NCI-H446 (cell line): ENCODE data around the gene SLC7A6OS.
"Not testable (repeated sequence)": the region's sequence is repeated elsewhere in the genome, so short reads cannot be mapped to it uniquely, and the experiment has no call there.

Experiments used
- DNase-seq, 2 experiments: peaks; one replicate each; lab custom pipeline; 2025; lab: John Stamatoyannopoulos, UW

SLC7A6OS gene

GRCh38 chr16:68298907-68299561, 11.7 kb downstream of the SLC7A6OS start:
- peak in 1 of 2 experiments; percentile 25 for DNase-seq

GRCh38 chr16:68298312-68298711, 12.4 kb downstream of the SLC7A6OS start:
- no peak for DNase-seq

GRCh38 chr16:68297908-68298307, 12.8 kb downstream of the SLC7A6OS start:
- no peak for DNase-seq

GRCh38 chr16:68296693-68297092, 14.1 kb downstream of the SLC7A6OS start:
- DNase-seq = no peak

GRCh38 chr16:68296291-68296690, 14.5 kb downstream of the SLC7A6OS start:
- DNase-seq = no peak

- DNase-seq = no peak
These were observed 18.3 kb downstream of the SLC7A6OS start for GRCh38 chr16:68292425-68292824.

- no peak for DNase-seq
These were observed 19.5 kb downstream of the SLC7A6OS start for GRCh38 chr16:68291227-68291626.

- no peak for DNase-seq
These were observed 20.3 kb downstream of the SLC7A6OS start for GRCh38 chr16:68290450-68290849.

GRCh38 chr16:68289621-68290329, 21.0 kb downstream of the SLC7A6OS start:
- no peak for DNase-seq

- DNase-seq = no peak
These were observed 21.5 kb downstream of the SLC7A6OS start for GRCh38 chr16:68289202-68289601.

- not testable (repeated sequence) for DNase-seq
These were observed 21.9 kb downstream of the SLC7A6OS start for GRCh38 chr16:68288796-68289195.

- no peak for DNase-seq
These were observed 22.5 kb downstream of the SLC7A6OS start for GRCh38 chr16:68288252-68288650.

GRCh38 chr16:68287276-68288251, 23.2 kb downstream of the SLC7A6OS start:
- DNase-seq = no peak

GRCh38 chr16:68286153-68287074, 24.3 kb downstream of the SLC7A6OS start:
- DNase-seq = no peak

- no peak for DNase-seq
These were observed 25.1 kb downstream of the SLC7A6OS start for GRCh38 chr16:68285683-68286082.

GRCh38 chr16:68284847-68285246, 25.9 kb downstream of the SLC7A6OS start:
- no peak for DNase-seq

GRCh38 chr16:68283801-68284598, 26.7 kb downstream of the SLC7A6OS start:
- no peak for DNase-seq

GRCh38 chr16:68283346-68283745, 27.4 kb downstream of the SLC7A6OS start:
- DNase-seq = no peak

GRCh38 chr16:68282064-68282452, 28.7 kb downstream of the SLC7A6OS start:
- no peak for DNase-seq

- DNase-seq = no peak
These were observed 29.2 kb downstream of the SLC7A6OS start for GRCh38 chr16:68281368-68282063.
